Measurements from ENCODE around the gene ITCH.
"Not testable (repeated sequence)": the region's sequence is repeated elsewhere in the genome, so short reads cannot be mapped to it uniquely, and the experiment has no call there.

Gene ITCH

GRCh38 chr20:34421766-34422466 lies 58.8 kb downstream of the ITCH start:
- DNase-seq = no peak

GRCh38 chr20:34425032-34425690 lies 62.1 kb downstream of the ITCH start:
- DNase-seq = not testable (repeated sequence)

GRCh38 chr20:34426026-34426425 lies 63.0 kb downstream of the ITCH start:
- DNase-seq = no peak

- DNase-seq = no peak
Observed at GRCh38 chr20:34427331-34427730, 64.3 kb downstream of the ITCH start.

GRCh38 chr20:34427784-34428183 lies 64.7 kb downstream of the ITCH start:
- no peak for DNase-seq

- no peak for DNase-seq
Observed at GRCh38 chr20:34431168-34431567, 68.1 kb downstream of the ITCH start.

GRCh38 chr20:34432663-34433062 lies 69.6 kb downstream of the ITCH start:
- DNase-seq = not testable (repeated sequence)

- DNase-seq = no peak
Observed at GRCh38 chr20:34433391-34433790, 70.3 kb downstream of the ITCH start.

- no peak for DNase-seq
Observed at GRCh38 chr20:34435589-34435988, 72.5 kb downstream of the ITCH start.

GRCh38 chr20:34437330-34437986 lies 74.4 kb downstream of the ITCH start:
- no peak for DNase-seq

- DNase-seq = no peak
Observed at GRCh38 chr20:34439168-34439567, 76.1 kb downstream of the ITCH start.

GRCh38 chr20:34441423-34441822 lies 78.3 kb downstream of the ITCH start:
- DNase-seq = not testable (repeated sequence)

- DNase-seq = no peak
Observed at GRCh38 chr20:34443546-34443945, 80.5 kb downstream of the ITCH start.

GRCh38 chr20:34445177-34446065 lies 82.3 kb downstream of the ITCH start:
- no peak for DNase-seq

- no peak for DNase-seq
Observed at GRCh38 chr20:34448517-34448916, 85.4 kb downstream of the ITCH start.

GRCh38 chr20:34449674-34450592 lies 86.9 kb downstream of the ITCH start:
- DNase-seq = no peak

GRCh38 chr20:34452281-34452982 lies 89.4 kb downstream of the ITCH start:
- no peak for DNase-seq

- no peak for DNase-seq
Observed at GRCh38 chr20:34458631-34459030, 95.6 kb downstream of the ITCH start.

GRCh38 chr20:34459209-34459897 lies 96.3 kb downstream of the ITCH start:
- DNase-seq = no peak

- DNase-seq = no peak
Observed at GRCh38 chr20:34461779-34462087, 98.7 kb downstream of the ITCH start.

GRCh38 chr20:34468951-34469350 lies 105.9 kb downstream of the ITCH start:
- DNase-seq = no peak
